Mucosa of stomach (tissue), 1 donor: ENCODE measurements around the gene GDF9.

Experiments
- H3K27me3 ChIP-seq: one replicate; pipeline ENCODE4 v1.7.0; 2013; ENCODE audit warnings: mild to moderate bottlenecking, low read length; ENCODE audit not compliant: control insufficient read depth, insufficient read depth
- H3K36me3 ChIP-seq: one replicate; pipeline ENCODE4 v1.7.0; 2013; ENCODE audit warnings: low read length; ENCODE audit not compliant: control insufficient read depth, insufficient read depth
- H3K4me1 ChIP-seq: one replicate; pipeline ENCODE4 v1.7.0; 2013; ENCODE audit warnings: mild to moderate bottlenecking, low read length; ENCODE audit not compliant: control insufficient read depth, insufficient read depth
- H3K4me3 ChIP-seq: one replicate; pipeline ENCODE4 v1.7.0; 2013; ENCODE audit warnings: low read length
- H3K9ac ChIP-seq: one replicate; pipeline ENCODE4 v1.7.0; 2013; ENCODE audit warnings: mild to moderate bottlenecking, low read length, moderate library complexity
- H3K9me3 ChIP-seq: one replicate; pipeline ENCODE4 v1.7.0; 2013; ENCODE audit warnings: mild to moderate bottlenecking, low read length, moderate library complexity; ENCODE audit not compliant: control insufficient read depth
- donor health status: Pancreatic carcinoma.

GDF9 gene

DNA sequence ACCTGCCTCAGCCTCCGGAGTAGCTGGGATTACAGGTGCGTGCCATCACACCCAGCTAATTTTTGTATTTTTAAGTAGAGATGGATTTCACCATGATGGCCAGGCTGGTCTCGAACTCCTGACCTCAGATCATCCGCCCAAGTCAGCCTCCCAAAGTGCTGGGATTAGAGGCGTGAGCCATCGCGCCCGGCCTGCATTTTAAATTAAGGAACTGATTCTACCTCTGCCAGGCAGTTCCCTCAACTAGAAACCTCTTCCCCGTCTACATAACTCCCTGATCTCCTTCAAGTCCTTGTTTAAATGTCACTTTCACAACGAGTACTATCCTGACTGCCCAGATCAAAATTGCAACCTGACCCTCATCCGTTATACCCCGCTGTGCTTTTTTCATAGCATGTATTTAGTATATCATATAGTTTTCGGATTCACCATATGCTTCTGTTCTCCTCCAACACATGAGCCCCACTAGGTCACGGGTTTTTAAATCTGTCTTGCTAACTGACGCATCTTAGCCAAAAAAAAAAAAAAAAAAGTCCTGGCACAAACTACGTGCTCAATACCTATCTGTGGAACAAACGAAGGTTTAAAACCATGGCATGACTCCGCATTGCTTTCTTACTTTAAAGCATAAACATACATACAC lies 54.0 kb downstream of the GDF9 start:
- Histone ChIP-seq H3K4me3 (no peak overlapping the region), H3K27me3 (peaks cover 6% of the 10 kb centered on the region)

More for the DNA sequence above, 54.0 kb downstream of the GDF9 start:
- peaks cover 13% of the 10 kb centered on the region for H3K4me1 ChIP-seq
- H3K9me3 ChIP-seq: no peaks in the 10 kb centered on the region
- H3K9ac ChIP-seq: no peak overlapping the region
- no peaks in the 10 kb centered on the region for H3K36me3 ChIP-seq
